DMS 273 (cell line): ENCODE measurements around the gene GP1BB.
"Not testable (repeated sequence)": the region's sequence is repeated elsewhere in the genome, so short reads cannot be mapped to it uniquely, and the experiment has no call there.

Experiments used
- DNase-seq: peaks from one replicate; lab custom pipeline; 2025; ENCODE audit not compliant: unreplicated experiment; lab: John Stamatoyannopoulos, UW

Gene GP1BB

GRCh38 chr22:19724927-19725661 is 1.8 kb downstream of the GP1BB start:
- no peak for DNase-seq

- DNase-seq, result not testable (repeated sequence)
Measured at GRCh38 chr22:19726064-19726788, 2.9 kb downstream of the GP1BB start.

- DNase-seq, result no peak
Measured at GRCh38 chr22:19727310-19728150, 4.2 kb downstream of the GP1BB start.

GRCh38 chr22:19728271-19728670 is 4.9 kb downstream of the GP1BB start:
- DNase-seq, result peak; percentile 45

- DNase-seq, result no peak
Measured at GRCh38 chr22:19728836-19729235, 5.5 kb downstream of the GP1BB start.

- no peak for DNase-seq
Measured at GRCh38 chr22:19729507-19729906, 6.2 kb downstream of the GP1BB start.

- no peak for DNase-seq
Measured at GRCh38 chr22:19730198-19730597, 6.9 kb downstream of the GP1BB start.

- peak; percentile 81 for DNase-seq
Measured at GRCh38 chr22:19730655-19731360, 7.5 kb downstream of the GP1BB start.

- no peak for DNase-seq
Measured at GRCh38 chr22:19731361-19732135, 8.2 kb downstream of the GP1BB start.

GRCh38 chr22:19732403-19733113 is 9.2 kb downstream of the GP1BB start:
- DNase-seq, result no peak

GRCh38 chr22:19733755-19734154 is 10.4 kb downstream of the GP1BB start:
- no peak for DNase-seq

- no peak for DNase-seq
Measured at GRCh38 chr22:19734163-19734562, 10.8 kb downstream of the GP1BB start.

GRCh38 chr22:19734837-19735382 is 11.6 kb downstream of the GP1BB start:
- DNase-seq, result no peak

GRCh38 chr22:19735665-19736510 is 12.5 kb downstream of the GP1BB start:
- no peak for DNase-seq

GRCh38 chr22:19737846-19738663 is 14.7 kb downstream of the GP1BB start:
- DNase-seq, result no peak

GRCh38 chr22:19738664-19739447 is 15.5 kb downstream of the GP1BB start:
- DNase-seq, result no peak

GRCh38 chr22:19739448-19739895 is 16.1 kb downstream of the GP1BB start:
- no peak for DNase-seq
